IMR-90 (cell line): ENCODE measurements around the gene DNAH6.

Source experiments
- BHLHE40 ChIP-seq: fragments of 150-350 bp; IDR thresholded peaks from 2 replicates; pipeline ENCODE4 v1.6.1; 2016; ENCODE audit warnings: mild to moderate bottlenecking, low read depth, low read length
- CEBPB ChIP-seq: IDR thresholded peaks from 2 replicates; pipeline ENCODE4 v1.6.1; 2012; ENCODE audit warnings: low read depth, low read length, improper control_type of control experiment
- CHD1 ChIP-seq: IDR thresholded peaks from 2 replicates; pipeline ENCODE4 v1.6.1; 2012; ENCODE audit warnings: low read depth, low read length, improper control_type of control experiment
- CTCF ChIP-seq: conservative IDR thresholded peaks from 2 replicates; pipeline ENCODE4 v1.5.1; 2012; ENCODE audit warnings: mild to moderate bottlenecking, low read depth, low read length, improper control_type of control experiment
- ELK1 ChIP-seq: fragments of 150-350 bp; IDR thresholded peaks from 2 replicates; pipeline ENCODE4 v1.6.1; 2016; ENCODE audit warnings: low read depth, mild to moderate bottlenecking, low read length, moderate library complexity, borderline replicate concordance
- MAFK ChIP-seq: IDR thresholded peaks from 2 replicates; pipeline ENCODE4 v1.6.1; 2012; ENCODE audit warnings: low read depth, low read length, improper control_type of control experiment
- MAZ ChIP-seq: IDR thresholded peaks from 2 replicates; pipeline ENCODE4 v1.6.1; 2012; ENCODE audit warnings: low read depth, mild to moderate bottlenecking, low read length, improper control_type of control experiment, moderate library complexity, borderline replicate concordance
- MXI1 ChIP-seq: IDR thresholded peaks from 2 replicates; pipeline ENCODE4 v1.6.1; 2012; ENCODE audit warnings: low read depth, mild to moderate bottlenecking, low read length, moderate library complexity, borderline replicate concordance
- POLR2A ChIP-seq: IDR thresholded peaks from 2 replicates; pipeline ENCODE4 v1.6.1; 2012; ENCODE audit warnings: mild to moderate bottlenecking, low read depth, low read length
- RAD21 ChIP-seq: IDR thresholded peaks from 2 replicates; pipeline ENCODE4 v1.6.1; 2012; ENCODE audit warnings: low read length, improper control_type of control experiment
- RFX5 ChIP-seq: IDR thresholded peaks from 2 replicates; pipeline ENCODE4 v1.8.0; 2012; ENCODE audit warnings: low read depth, mild to moderate bottlenecking, low read length, moderate library complexity
- SMC3 ChIP-seq: fragments of 150-350 bp; IDR thresholded peaks from 2 replicates; pipeline ENCODE4 v1.6.1; 2016; ENCODE audit warnings: low read depth, mild to moderate bottlenecking, antibody characterized with exemption, low read length, moderate library complexity
- USF2 ChIP-seq: fragments of 150-350 bp; IDR thresholded peaks from 2 replicates; pipeline ENCODE4 v1.6.1; 2017; ENCODE audit warnings: mild to moderate bottlenecking, antibody characterized with exemption, low read length, low read depth

- TF ChIP-seq CTCF (no peak), RAD21 (no peak), MAFK (no peak), MXI1 (no peak), CEBPB (no peak), USF2 (no peak), POLR2A (no peak), CHD1 (no peak), RFX5 (no peak), MAZ (no peak), SMC3 (no peak), ELK1 (no peak), BHLHE40 (no peak)
Observed at GRCh38 chr2:84713441-84713840, 197.1 kb downstream of the DNAH6 start.
